ENCODE results near the gene NISCH. TPM values are rescaled to one million over a fixed set of nuclear protein-coding genes. Genes with fewer than 3 reads are reported as not detected.

NISCH gene
- total RNA-seq, 4 donors from 2014 or later, result 68.7 to 298 (median 94.6) TPM

DNA sequence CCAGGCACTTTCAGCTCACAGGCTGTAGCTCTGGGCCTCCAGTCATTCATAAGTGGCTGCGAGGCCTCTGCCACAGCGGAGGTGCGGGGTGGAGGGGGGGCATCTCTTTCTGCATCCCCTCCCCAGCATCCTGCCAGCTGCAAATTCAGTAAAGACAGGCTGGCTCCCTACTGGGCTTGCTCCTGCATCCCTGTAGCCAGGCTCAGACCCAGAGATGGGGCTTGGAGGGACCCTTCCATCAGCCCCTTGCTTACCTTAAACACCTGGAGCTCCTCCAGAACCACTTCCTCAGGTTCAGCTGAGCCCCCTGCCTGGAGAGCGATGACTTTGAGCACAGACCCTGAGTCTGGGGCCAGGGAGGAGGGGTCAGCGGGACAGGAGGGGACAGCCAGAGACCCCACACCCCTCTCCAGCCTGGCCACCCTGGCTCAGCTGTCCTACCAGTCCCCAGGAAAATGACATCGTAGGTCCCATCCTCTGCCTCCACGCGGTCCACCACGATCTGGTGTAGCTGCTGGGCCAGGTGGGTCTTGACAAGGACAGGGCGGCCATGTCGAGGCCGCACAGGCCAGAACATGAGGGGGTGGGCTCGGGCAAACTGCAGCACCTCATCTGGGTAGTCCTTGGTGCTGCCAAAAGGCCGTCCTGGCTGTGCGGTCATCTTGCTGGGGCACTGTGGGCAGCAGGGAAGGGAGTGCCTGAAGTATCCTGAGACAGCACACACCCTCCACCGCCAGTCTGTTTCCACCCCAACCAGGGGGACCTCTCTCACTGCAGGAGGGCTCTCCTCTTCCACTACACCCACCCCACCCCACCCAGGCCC lies 15.8 kb upstream of the NISCH start:
- no peak overlapping the region for H3K27ac ChIP-seq
- WGBS, result 92% methylated on average over 14 of the region's 16 CpGs

DNA sequence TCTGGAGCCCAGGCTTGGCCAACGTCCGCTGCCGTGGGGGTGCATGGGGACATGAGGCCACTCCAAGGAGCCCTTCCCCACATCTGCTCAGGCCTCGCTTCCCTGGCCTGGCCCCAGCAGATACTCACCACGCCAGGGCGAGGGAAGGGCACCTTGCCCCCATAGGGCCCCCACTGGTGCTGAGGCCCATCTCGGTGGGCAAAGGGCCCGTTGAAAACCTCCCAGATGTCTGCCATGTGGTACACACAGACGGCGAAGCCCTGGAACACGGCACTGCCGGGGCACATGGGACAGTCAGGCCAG lies 15.2 kb upstream of the NISCH start:
- 90% methylated on average over 11 of the region's 12 CpGs for WGBS
- H3K27ac ChIP-seq, result no peak overlapping the region

More for the DNA sequence above, 15.8 kb upstream of the NISCH start:
- peaks cover 49% of the 10 kb centered on the region for H3K4me1 ChIP-seq
- H3K36me3 ChIP-seq, result no peaks in the 10 kb centered on the region
- no peak for DNase-seq (ENCODE audit: low spot score in 2 of 2)
- H3K4me3 ChIP-seq, result no peak overlapping the region
- TF ChIP-seq EP300 (IDR thresholded peaks at IDR 0.05), result no peak
- no peak for TF ChIP-seq CTCF (IDR thresholded peaks at IDR 0.05)
- TF ChIP-seq POLR2AphosphoS5 (IDR thresholded peaks at IDR 0.05), result no peak
- TF ChIP-seq POLR2A (IDR thresholded peaks at IDR 0.05), result no peak
- H3K9me3 ChIP-seq, result no peaks in the 10 kb centered on the region
- H3K27me3 ChIP-seq, result no peaks in the 10 kb centered on the region

DNA sequence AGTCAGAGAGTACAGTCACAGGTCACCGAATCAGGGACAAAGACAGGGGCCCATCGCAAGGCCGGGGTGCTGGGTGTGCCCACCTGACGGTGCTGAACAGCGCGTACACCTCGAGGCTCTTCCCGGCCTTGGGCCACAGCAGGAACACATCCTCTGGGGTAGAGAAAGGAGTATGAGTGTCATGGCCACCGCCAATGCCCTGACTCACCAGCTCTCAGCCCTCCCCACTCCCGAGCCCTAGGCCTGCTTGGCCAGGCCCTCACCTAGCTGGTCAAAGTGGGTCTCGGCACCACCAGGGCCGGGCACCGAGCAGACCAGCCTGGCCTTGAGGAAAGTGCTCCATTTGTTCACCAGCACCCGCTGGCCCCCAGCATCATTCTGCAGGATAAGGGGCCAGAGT lies 14.7 kb upstream of the NISCH start:
- Histone ChIP-seq H3K27me3 (no peaks in the 10 kb centered on the region), H3K4me3 (no peak overlapping the region), H3K36me3 (no peaks in the 10 kb centered on the region), H3K4me1 (peaks cover 45% of the 10 kb centered on the region), H3K9me3 (no peaks in the 10 kb centered on the region), H3K27ac (no peak overlapping the region)
- peak in 1 of 2 donors; percentile 27 for DNase-seq (ENCODE audit: low spot score in 2 of 2)
- no peak for TF ChIP-seq POLR2A (IDR thresholded peaks at IDR 0.05)
- TF ChIP-seq POLR2AphosphoS5 (IDR thresholded peaks at IDR 0.05), result no peak
- TF ChIP-seq EP300 (IDR thresholded peaks at IDR 0.05), result no peak
- no peak for TF ChIP-seq CTCF (IDR thresholded peaks at IDR 0.05)
- WGBS, result 88% methylated on average over 9 of the region's 14 CpGs

More for the DNA sequence above, 15.2 kb upstream of the NISCH start:
- no peaks in the 10 kb centered on the region for H3K9me3 ChIP-seq
- TF ChIP-seq CTCF (IDR thresholded peaks at IDR 0.05), result no peak
- TF ChIP-seq POLR2AphosphoS5 (IDR thresholded peaks at IDR 0.05), result no peak
- TF ChIP-seq EP300 (IDR thresholded peaks at IDR 0.05), result no peak
- no peak for TF ChIP-seq POLR2A (IDR thresholded peaks at IDR 0.05)
- no peaks in the 10 kb centered on the region for H3K36me3 ChIP-seq
- H3K4me3 ChIP-seq, result no peak overlapping the region
- peaks cover 49% of the 10 kb centered on the region for H3K4me1 ChIP-seq
- H3K27me3 ChIP-seq, result no peaks in the 10 kb centered on the region
- DNase-seq (ENCODE audit: low spot score in 2 of 2), result peak in 1 of 2 donors; percentile 59

DNA sequence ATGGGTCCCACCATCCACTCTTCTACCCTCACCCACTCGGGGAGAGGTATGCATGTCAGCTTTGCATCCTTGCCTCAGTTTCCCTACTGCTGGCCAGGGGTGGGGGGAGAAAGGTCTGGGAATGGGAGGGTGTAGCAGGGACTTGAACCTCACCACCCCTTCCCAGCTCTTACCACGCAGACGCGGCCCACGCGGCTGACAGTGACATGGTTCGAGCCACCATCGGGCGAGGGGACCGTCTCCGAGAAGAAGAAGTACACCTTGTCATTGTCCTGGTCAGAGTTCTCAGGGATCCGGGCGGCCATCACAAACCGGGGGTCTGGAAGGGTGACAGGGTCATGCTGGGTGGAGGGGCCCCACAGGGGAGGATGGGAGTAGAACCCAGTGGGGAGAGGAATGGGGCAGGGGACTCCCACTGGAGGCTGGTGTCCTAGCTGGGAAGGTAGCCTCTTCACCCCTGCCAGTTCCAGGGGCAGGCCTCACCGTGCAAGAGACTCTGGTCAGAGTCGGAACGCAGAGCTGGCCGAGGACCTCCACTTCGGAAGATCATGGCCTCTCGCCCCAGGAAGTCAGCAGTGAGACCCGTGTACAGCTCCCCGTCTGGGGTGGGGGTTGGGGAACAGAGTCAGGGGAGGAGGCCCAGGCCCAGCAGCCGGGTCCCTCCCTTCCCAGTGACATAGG lies 14.2 kb upstream of the NISCH start:
- TF ChIP-seq POLR2A (IDR thresholded peaks at IDR 0.05) (no peak), EP300 (IDR thresholded peaks at IDR 0.05) (no peak), POLR2AphosphoS5 (IDR thresholded peaks at IDR 0.05) (no peak), CTCF (IDR thresholded peaks at IDR 0.05) (no peak)
- DNase-seq (ENCODE audit: low spot score in 2 of 2), result peak in 1 of 2 donors; percentile 56
- Histone ChIP-seq H3K36me3 (no peaks in the 10 kb centered on the region), H3K27ac (no peak overlapping the region), H3K4me1 (peaks cover 42% of the 10 kb centered on the region), H3K4me3 (peak overlapping the region; percentile 12), H3K9me3 (no peaks in the 10 kb centered on the region), H3K27me3 (no peaks in the 10 kb centered on the region)
- 91% methylated on average over 22 of the region's 23 CpGs for WGBS

- no peaks in the 10 kb centered on the region for H3K27me3 ChIP-seq
- H3K9me3 ChIP-seq, result no peaks in the 10 kb centered on the region
- no peak overlapping the region for H3K27ac ChIP-seq
- H3K36me3 ChIP-seq, result no peaks in the 10 kb centered on the region
- no peak for TF ChIP-seq POLR2AphosphoS5 (IDR thresholded peaks at IDR 0.05)
- no peak for TF ChIP-seq POLR2A (IDR thresholded peaks at IDR 0.05)
- no peak for TF ChIP-seq CTCF (IDR thresholded peaks at IDR 0.05)
- TF ChIP-seq EP300 (IDR thresholded peaks at IDR 0.05), result no peak
- peak overlapping the region; percentile 46 for H3K4me3 ChIP-seq
- peaks cover 37% of the 10 kb centered on the region for H3K4me1 ChIP-seq
- 81% methylated on average over 11 of the region's 18 CpGs for WGBS
- peak in 1 of 2 donors; percentile 59 for DNase-seq (ENCODE audit: low spot score in 2 of 2)
Measured at GRCh38 chr3:52441772-52442332, 13.6 kb upstream of the NISCH start.

Data from suprapubic skin (tissue), 4 donors.